HAP-1 (cell line): ENCODE results near the gene DHX36.
A peak's percentile ranks its signal among the peaks of the same experiment; 100 is the strongest.

Source experiments
- DNase-seq, 2 experiments: peaks; one replicate each; pipeline ENCODE4 v3.0.0-alpha.2; 2016 to 2020; ENCODE audit warnings: low spot score in 2 of 2
- H3K27me3 ChIP-seq: fragments of 250-450 bp; sonication (Bioruptor Pico); 2 replicates; pipeline ENCODE4 v1.5.1; 2020; ENCODE audit warnings: low read depth, mild to moderate bottlenecking, moderate library complexity
- H3K36me3 ChIP-seq: fragments of 250-450 bp; sonication (Bioruptor Pico); replicated peaks from 2 replicates; pipeline ENCODE4 v1.5.1; 2020; ENCODE audit warnings: mild to moderate bottlenecking
- H3K4me1 ChIP-seq: fragments of 250-450 bp; sonication (Bioruptor Pico); 2 replicates; pipeline ENCODE4 v1.5.1; 2020; ENCODE audit warnings: mild to moderate bottlenecking
- H3K4me3 ChIP-seq: fragments of 250-450 bp; sonication (Bioruptor Pico); 2 replicates; pipeline ENCODE4 v1.5.1; 2020; ENCODE audit warnings: mild to moderate bottlenecking, moderate library complexity
- H3K9me3 ChIP-seq: fragments of 250-450 bp; sonication (Bioruptor Pico); 2 replicates; pipeline ENCODE4 v1.5.1; 2020; ENCODE audit warnings: mild to moderate bottlenecking, moderate library complexity
- in situ Hi-C: fragments of 300-500 bp; cut with MboI; formaldehyde crosslinking; loops from 3 replicates; pipeline ENCODE4 v1.14.3; 2020; ENCODE audit warnings: low sequenced_read_pairs, inconsistent platforms, mixed read lengths

DHX36 gene

GRCh38 chr3:154254527-154254926, 69.8 kb downstream of the DHX36 start:
- in situ Hi-C loops: loop anchor here (10.0 kb wide), 1 partner anchor 160 kb away; no protein-coding TSS in a partner anchor
- DNase-seq: no peak
- no peaks in the 10 kb centered on the region for H3K27me3 ChIP-seq
- peaks cover 60% of the 10 kb centered on the region for H3K36me3 ChIP-seq
- H3K9me3 ChIP-seq: no peaks in the 10 kb centered on the region
- H3K4me1 ChIP-seq: peaks cover 11% of the 10 kb centered on the region
- no peak overlapping the region for H3K4me3 ChIP-seq

GRCh38 chr3:154252759-154253638, 71.3 kb downstream of the DHX36 start:
- H3K9me3 ChIP-seq: no peaks in the 10 kb centered on the region
- peak; percentile 62 to 94 for DNase-seq
- no peaks in the 10 kb centered on the region for H3K27me3 ChIP-seq
- peaks cover 11% of the 10 kb centered on the region for H3K4me1 ChIP-seq
- H3K4me3 ChIP-seq: no peak overlapping the region
- H3K36me3 ChIP-seq: peaks cover 47% of the 10 kb centered on the region
- in situ Hi-C loops: loop anchor here (10.0 kb wide), 1 partner anchor 158 kb away; no protein-coding TSS in a partner anchor

- H3K36me3 ChIP-seq: peaks cover 33% of the 10 kb centered on the region
- in situ Hi-C loops: loop anchor here (10.0 kb wide), 1 partner anchor 157 kb away; no protein-coding TSS in a partner anchor
- DNase-seq: peak; percentile 18 to 53
These were observed 72.7 kb downstream of the DHX36 start for GRCh38 chr3:154251610-154252009.

GRCh38 chr3:154250291-154250690, 74.0 kb downstream of the DHX36 start:
- DNase-seq: no peak
- in situ Hi-C loops: loop anchor here (10.0 kb wide), 1 partner anchor 155 kb away; no protein-coding TSS in a partner anchor

More at GRCh38 chr3:154251610-154252009, 72.7 kb downstream of the DHX36 start:
- Histone ChIP-seq H3K4me1 (peaks cover 15% of the 10 kb centered on the region), H3K9me3 (no peaks in the 10 kb centered on the region), H3K27me3 (no peaks in the 10 kb centered on the region), H3K4me3 (no peak overlapping the region)

GRCh38 chr3:154247806-154248415, 76.4 kb downstream of the DHX36 start:
- H3K4me1 ChIP-seq: peaks cover 15% of the 10 kb centered on the region
- peaks cover 13% of the 10 kb centered on the region; the same call in 1 of the 2 replicates for H3K36me3 ChIP-seq
- peak in 1 of 2 experiments; percentile 22 for DNase-seq
- H3K27me3 ChIP-seq: no peaks in the 10 kb centered on the region
- H3K9me3 ChIP-seq: no peaks in the 10 kb centered on the region
- no peak overlapping the region for H3K4me3 ChIP-seq
- in situ Hi-C loops: no loop called here

More at GRCh38 chr3:154250291-154250690, 74.0 kb downstream of the DHX36 start:
- Histone ChIP-seq H3K4me1 (peaks cover 15% of the 10 kb centered on the region), H3K9me3 (no peaks in the 10 kb centered on the region), H3K27me3 (no peaks in the 10 kb centered on the region), H3K4me3 (no peak overlapping the region), H3K36me3 (peaks cover 24% of the 10 kb centered on the region)

DNA sequence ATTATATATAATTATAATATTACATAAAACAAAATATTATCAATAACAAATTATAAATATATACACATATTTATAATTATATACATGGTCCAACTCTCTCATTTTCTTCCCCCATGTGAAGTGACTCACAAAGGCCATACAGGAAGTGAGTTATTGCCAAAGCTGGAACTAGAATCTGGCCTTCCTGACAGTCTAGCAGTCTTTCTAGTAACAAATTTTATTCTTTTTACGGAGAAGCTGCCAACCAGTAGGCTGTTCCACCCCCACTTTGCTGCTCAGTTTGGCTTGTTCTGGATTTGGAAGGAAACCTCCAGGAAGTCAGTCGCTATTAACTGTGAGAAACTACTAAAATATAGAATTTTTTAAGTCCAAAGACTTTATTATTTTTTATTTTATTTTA, 79.6 kb downstream of the DHX36 start:
- H3K27me3 ChIP-seq: no peaks in the 10 kb centered on the region
- peaks cover 26% of the 10 kb centered on the region for H3K36me3 ChIP-seq
- no peak for DNase-seq
- H3K4me3 ChIP-seq: no peak overlapping the region
- no peaks in the 10 kb centered on the region for H3K9me3 ChIP-seq
- peaks cover 4% of the 10 kb centered on the region; the same call in 1 of the 2 replicates for H3K4me1 ChIP-seq
- in situ Hi-C loops: no loop called here

DNA sequence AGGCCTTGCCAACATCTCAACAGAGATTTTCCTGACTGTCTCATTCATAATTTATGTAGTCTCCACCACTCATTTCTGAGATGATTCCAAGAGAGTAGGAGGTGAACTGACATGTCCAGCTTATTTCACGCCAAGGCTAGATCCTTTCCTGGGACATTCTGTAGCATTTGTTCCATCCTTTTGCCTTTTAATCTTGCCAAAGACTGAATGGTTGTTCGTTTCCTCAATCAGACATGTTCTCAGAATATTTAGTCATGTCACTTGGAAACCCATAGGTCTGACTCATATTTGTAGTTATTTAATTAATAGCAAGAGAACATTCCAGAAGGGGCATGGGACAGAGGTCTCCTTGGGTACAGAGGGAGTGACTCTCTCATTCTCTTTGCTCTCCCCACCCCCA, 80.9 kb downstream of the DHX36 start:
- in situ Hi-C loops: no loop called here
- Histone ChIP-seq H3K4me3 (no peak overlapping the region), H3K27me3 (no peaks in the 10 kb centered on the region), H3K4me1 (peaks cover 4% of the 10 kb centered on the region; the same call in 1 of the 2 replicates), H3K9me3 (no peaks in the 10 kb centered on the region), H3K36me3 (peaks cover 25% of the 10 kb centered on the region)
- DNase-seq: no peak

DNA sequence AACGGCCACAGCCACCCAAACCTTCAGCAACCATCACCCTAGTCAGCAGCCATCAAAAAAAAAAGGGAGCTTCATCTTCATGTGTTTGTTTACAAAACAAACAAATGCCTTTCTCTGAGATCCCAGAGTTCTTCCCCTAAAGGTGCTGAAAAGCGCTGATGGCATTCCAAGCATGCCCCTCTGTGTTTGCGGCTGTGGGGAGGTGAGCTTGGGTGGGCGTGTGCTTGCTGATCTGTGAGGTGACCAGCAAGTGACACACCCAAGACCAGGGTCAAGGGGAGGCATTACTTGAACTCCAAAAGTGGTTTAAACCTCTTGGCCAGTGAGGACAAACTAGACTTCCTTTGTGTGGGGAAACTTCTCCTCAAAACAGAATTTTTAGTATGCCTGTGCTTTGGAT, 81.5 kb downstream of the DHX36 start:
- peaks cover 4% of the 10 kb centered on the region; the same call in 1 of the 2 replicates for H3K4me1 ChIP-seq
- in situ Hi-C loops: no loop called here
- H3K9me3 ChIP-seq: no peaks in the 10 kb centered on the region
- no peak for DNase-seq
- no peaks in the 10 kb centered on the region for H3K27me3 ChIP-seq
- H3K36me3 ChIP-seq: peaks cover 25% of the 10 kb centered on the region
- H3K4me3 ChIP-seq: no peak overlapping the region

DNA sequence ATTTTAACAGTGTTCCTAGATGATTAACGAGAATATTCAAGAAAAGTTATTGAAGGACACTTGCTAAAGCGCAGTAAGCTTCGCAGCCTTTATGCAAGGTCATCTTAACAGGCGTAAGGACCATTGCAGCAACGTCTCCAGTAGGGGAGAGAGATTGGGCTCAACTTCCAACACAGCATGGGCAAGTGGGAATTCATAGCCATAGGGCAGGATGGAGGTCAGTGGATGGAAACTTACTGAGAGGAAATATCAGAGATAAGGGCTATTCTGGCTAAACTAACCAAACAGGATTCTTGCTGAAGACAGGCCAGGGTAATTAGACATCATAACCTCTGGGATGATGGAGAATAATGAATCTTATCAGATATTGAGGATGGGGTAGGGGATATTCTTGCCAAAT, 82.8 kb downstream of the DHX36 start:
- Histone ChIP-seq H3K36me3 (peaks cover 28% of the 10 kb centered on the region), H3K27me3 (no peaks in the 10 kb centered on the region), H3K9me3 (no peaks in the 10 kb centered on the region), H3K4me1 (no peaks in the 10 kb centered on the region), H3K4me3 (no peak overlapping the region)
- in situ Hi-C loops: no loop called here
- no peak for DNase-seq

DNA sequence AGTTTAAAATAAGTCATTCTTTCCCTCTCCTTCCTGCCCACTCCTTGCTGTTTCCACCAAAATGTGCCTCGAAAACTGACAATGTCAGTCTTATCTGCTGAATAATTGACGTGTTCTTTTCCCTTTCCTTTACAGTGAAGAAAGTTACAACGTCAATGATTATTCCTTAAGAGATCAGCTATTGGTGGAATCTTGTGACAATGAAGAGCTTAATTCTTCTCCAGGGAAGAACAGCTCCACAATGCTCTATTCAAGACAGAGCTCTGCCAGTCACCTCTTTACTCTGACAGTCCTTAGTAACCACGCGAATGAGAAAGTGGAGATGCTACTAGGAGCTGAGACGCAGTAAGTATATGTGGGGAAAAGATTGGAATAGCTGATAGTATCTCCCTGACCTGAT, 84.1 kb downstream of the DHX36 start:
- DNase-seq: no peak
- Histone ChIP-seq H3K27me3 (no peaks in the 10 kb centered on the region), H3K9me3 (no peaks in the 10 kb centered on the region), H3K36me3 (peaks cover 28% of the 10 kb centered on the region), H3K4me1 (no peaks in the 10 kb centered on the region), H3K4me3 (no peak overlapping the region)
- in situ Hi-C loops: no loop called here

GRCh38 chr3:154236331-154236730, 88.0 kb downstream of the DHX36 start:
- no peak for DNase-seq
- Histone ChIP-seq H3K36me3 (peaks cover 16% of the 10 kb centered on the region), H3K9me3 (no peaks in the 10 kb centered on the region), H3K4me1 (no peaks in the 10 kb centered on the region), H3K4me3 (no peak overlapping the region), H3K27me3 (no peaks in the 10 kb centered on the region)
- in situ Hi-C loops: no loop called here

DNA sequence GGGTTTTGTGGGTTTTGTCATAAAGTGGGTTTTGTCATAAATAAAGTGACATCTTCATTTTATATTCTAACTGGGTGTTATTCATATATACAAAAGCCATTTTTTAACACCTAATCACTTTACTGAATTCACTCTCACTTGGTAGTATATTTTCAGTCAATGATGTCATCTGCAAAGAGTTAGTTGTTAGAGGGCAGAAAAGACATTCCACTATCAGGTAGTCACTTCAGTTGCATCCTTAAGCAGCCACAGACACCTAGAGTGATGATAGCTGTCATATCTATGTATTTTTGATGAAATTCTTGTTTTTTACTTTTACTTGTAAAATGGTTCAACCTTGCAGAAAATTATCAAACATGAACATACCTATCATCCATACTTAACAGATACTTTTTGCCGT, 89.0 kb downstream of the DHX36 start:
- in situ Hi-C loops: no loop called here

GRCh38 chr3:154229217-154229590, 95.1 kb downstream of the DHX36 start:
- no peaks in the 10 kb centered on the region for H3K9me3 ChIP-seq
- no peaks in the 10 kb centered on the region for H3K27me3 ChIP-seq
- H3K36me3 ChIP-seq: no peaks in the 10 kb centered on the region
- no peaks in the 10 kb centered on the region for H3K4me1 ChIP-seq
- no peak for DNase-seq
- in situ Hi-C loops: no loop called here
- H3K4me3 ChIP-seq: no peak overlapping the region

More for the DNA sequence above, 89.0 kb downstream of the DHX36 start:
- Histone ChIP-seq H3K4me1 (no peaks in the 10 kb centered on the region), H3K4me3 (no peak overlapping the region), H3K9me3 (no peaks in the 10 kb centered on the region), H3K36me3 (peaks cover 6% of the 10 kb centered on the region), H3K27me3 (no peaks in the 10 kb centered on the region)
- DNase-seq: no peak
